K562 (cell line): ENCODE data around the gene EPHB2. TPM values are rescaled to one million over a fixed set of nuclear protein-coding genes. Genes with fewer than 3 reads are reported as not detected.

Experiments
- TAL1 ChIP-seq: fragments of 450-650 bp; IDR thresholded peaks from 2 replicates; pipeline ENCODE4 v1.6.1; 2016; ENCODE audit warnings: mild to moderate bottlenecking
- polyA plus RNA-seq, 8 experiments: library from polyadenylated mRNA; depleted of rRNA in 4 of 8; stranded (reverse) in 5 of 8; unstranded in 3 of 8; fragments of >200 nt; fragmentation: Nextera tagmentation in 2 of 8; fragmentation: Illumina TruSeq in 1 of 8; extraction: Ambion mirVana in 2 of 8; extraction: Trizol in 1 of 8; gene quantifications; 2 replicates each; pipeline versions ENCODE4 v1.2.1 to v1.2.3, GENCODE V29; 2011 to 2014; ENCODE audit warnings: inconsistent platforms in 1 of 8, missing spikeins in 1 of 8
- total RNA-seq, 7 experiments: library from RNA; depleted of rRNA in 6 of 7; stranded (reverse); fragments of >200 nt in 6 of 7; fragmentation: Illumina TruSeq in 2 of 7; extraction: Trizol in 2 of 7; gene quantifications; 2 replicates each; pipeline versions ENCODE4 v1.2.1 to v1.2.3, GENCODE V29; 2011 to 2021; ENCODE audit warnings: low replicate concordance in 1 of 7
- TF ChIP-seq, protein P1 (sequence below), 2 experiments: fragments of 450-650 bp; formaldehyde crosslinking in 1 of 2; IDR thresholded peaks; 2 replicates each; pipeline versions ENCODE4 v1.4.0 to v1.6.1; 2014 to 2020; ENCODE audit warnings: mild to moderate bottlenecking in 2 of 2, borderline replicate concordance in 1 of 2, low read depth in 1 of 2

EPHB2 gene
- total and polyA plus RNA-seq, 9 of the 15 experiments (the other 6 are each of a cell fraction or from before 2014, with no cell fraction given) = not detected

DNA sequence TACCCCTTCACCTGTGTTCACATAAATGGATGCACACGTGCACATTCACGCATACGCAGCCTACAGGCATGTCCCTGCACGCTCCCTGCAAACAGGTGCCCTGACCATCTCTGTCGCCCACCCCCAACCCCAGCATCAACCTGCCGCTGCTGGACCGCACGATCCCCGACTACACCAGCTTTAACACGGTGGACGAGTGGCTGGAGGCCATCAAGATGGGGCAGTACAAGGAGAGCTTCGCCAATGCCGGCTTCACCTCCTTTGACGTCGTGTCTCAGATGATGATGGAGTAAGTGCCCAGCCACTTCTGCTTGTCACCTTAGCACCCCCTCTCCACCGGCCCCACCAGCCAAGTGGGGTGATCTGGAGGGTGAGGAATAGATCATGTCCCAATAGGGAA, 201.7 kb downstream of the EPHB2 start (continued):
- TF ChIP-seq, protein P1, sequence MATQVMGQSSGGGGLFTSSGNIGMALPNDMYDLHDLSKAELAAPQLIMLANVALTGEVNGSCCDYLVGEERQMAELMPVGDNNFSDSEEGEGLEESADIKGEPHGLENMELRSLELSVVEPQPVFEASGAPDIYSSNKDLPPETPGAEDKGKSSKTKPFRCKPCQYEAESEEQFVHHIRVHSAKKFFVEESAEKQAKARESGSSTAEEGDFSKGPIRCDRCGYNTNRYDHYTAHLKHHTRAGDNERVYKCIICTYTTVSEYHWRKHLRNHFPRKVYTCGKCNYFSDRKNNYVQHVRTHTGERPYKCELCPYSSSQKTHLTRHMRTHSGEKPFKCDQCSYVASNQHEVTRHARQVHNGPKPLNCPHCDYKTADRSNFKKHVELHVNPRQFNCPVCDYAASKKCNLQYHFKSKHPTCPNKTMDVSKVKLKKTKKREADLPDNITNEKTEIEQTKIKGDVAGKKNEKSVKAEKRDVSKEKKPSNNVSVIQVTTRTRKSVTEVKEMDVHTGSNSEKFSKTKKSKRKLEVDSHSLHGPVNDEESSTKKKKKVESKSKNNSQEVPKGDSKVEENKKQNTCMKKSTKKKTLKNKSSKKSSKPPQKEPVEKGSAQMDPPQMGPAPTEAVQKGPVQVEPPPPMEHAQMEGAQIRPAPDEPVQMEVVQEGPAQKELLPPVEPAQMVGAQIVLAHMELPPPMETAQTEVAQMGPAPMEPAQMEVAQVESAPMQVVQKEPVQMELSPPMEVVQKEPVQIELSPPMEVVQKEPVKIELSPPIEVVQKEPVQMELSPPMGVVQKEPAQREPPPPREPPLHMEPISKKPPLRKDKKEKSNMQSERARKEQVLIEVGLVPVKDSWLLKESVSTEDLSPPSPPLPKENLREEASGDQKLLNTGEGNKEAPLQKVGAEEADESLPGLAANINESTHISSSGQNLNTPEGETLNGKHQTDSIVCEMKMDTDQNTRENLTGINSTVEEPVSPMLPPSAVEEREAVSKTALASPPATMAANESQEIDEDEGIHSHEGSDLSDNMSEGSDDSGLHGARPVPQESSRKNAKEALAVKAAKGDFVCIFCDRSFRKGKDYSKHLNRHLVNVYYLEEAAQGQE (IDR thresholded peaks at IDR 0.05; ENCODE audit: borderline replicate concordance) = no peak
- TF ChIP-seq, protein P1 (CRISPR knock-in tag; IDR thresholded peaks at IDR 0.05; ENCODE audit: low read depth) = no peak
- TF ChIP-seq TAL1 = no peak
